H1 (cell line): ENCODE data around the gene TTLL1. TPM values are rescaled to one million over a fixed set of nuclear protein-coding genes. Genes with fewer than 3 reads are reported as not detected.

Experiments
- CTCF ChIA-PET: fragments of 300-600 bp; sonication (Branson Sonifier 250); formaldehyde crosslinking; loops from one replicate; lab custom pipeline; 2021; ENCODE audit not compliant: partially characterized antibody; lab: Charles Lee
- POLR2A ChIA-PET: fragments of 300-600 bp; sonication (Branson Sonifier 250); formaldehyde crosslinking; loops from one replicate; lab custom pipeline; 2021; ENCODE audit warnings: inconsistent platforms; ENCODE audit not compliant: partially characterized antibody; lab: Charles Lee
- DNase-seq, 2 experiments: peaks; one replicate each; pipeline versions ENCODE4 v3.0.0 to v3.0.0-alpha.2; 2010 to 2022; ENCODE audit warnings: low spot score in 2 of 2, low read depth in 1 of 2, mixed read lengths in 1 of 2
- FAIRE-seq: peaks from 2 replicates; lab custom pipeline; 2011; peaks lifted over from hg19 to GRCh38; lab: Jason Lieb, UNC
- H2AFZ ChIP-seq: 2 replicates; pipeline ENCODE4 v1.8.1; 2012; ENCODE audit warnings: low read length, inconsistent platforms
- H2AK5ac ChIP-seq: 2 replicates; pipeline ENCODE4 v1.6.1; 2013; ENCODE audit warnings: low read depth, low read length
- H2BK120ac ChIP-seq: replicated peaks from 2 replicates; pipeline ENCODE3; 2013; ENCODE audit warnings: low read depth, low read length, inconsistent platforms
- H2BK12ac ChIP-seq: 2 replicates; pipeline ENCODE4 v1.6.1; 2013; ENCODE audit warnings: low read depth, low read length
- H2BK15ac ChIP-seq: 2 replicates; pipeline ENCODE4 v1.6.1; 2013; ENCODE audit warnings: low read length
- H2BK20ac ChIP-seq: 2 replicates; pipeline ENCODE4 v1.6.1; 2013; ENCODE audit warnings: low read length
- H2BK5ac ChIP-seq: 2 replicates; pipeline ENCODE4 v1.6.1; 2013; ENCODE audit warnings: low read depth, low read length
- H3K14ac ChIP-seq: 2 replicates; pipeline ENCODE4 v1.6.1; 2013; ENCODE audit warnings: inconsistent platforms; ENCODE audit not compliant: insufficient read length
- H3K18ac ChIP-seq: 2 replicates; pipeline ENCODE4 v1.6.1; 2013; ENCODE audit warnings: low read length; ENCODE audit errors: extremely low read depth
- H3K23ac ChIP-seq: 2 replicates; pipeline ENCODE4 v1.6.1; 2013; ENCODE audit warnings: inconsistent platforms; ENCODE audit not compliant: insufficient read length
- H3K23me2 ChIP-seq: 2 replicates; pipeline ENCODE4 v1.6.1; 2013; ENCODE audit warnings: low read depth, low read length
- H3K27ac ChIP-seq: 2 replicates; pipeline ENCODE4 v1.6.1; 2011; ENCODE audit warnings: low read depth, low read length, inconsistent platforms
- H3K27me3 ChIP-seq, 4 experiments: replicated peaks in 1 of 4; 1 replicate in 1 of 4; 2 replicates in 3 of 4; pipeline versions ENCODE4 v1.6.1 to v1.8.1; 2011 to 2013; ENCODE audit warnings: low read length in 3 of 4, mild to moderate bottlenecking in 3 of 4, inconsistent platforms in 2 of 4, mixed read lengths in 2 of 4, moderate library complexity in 1 of 4; ENCODE audit not compliant: control insufficient read depth in 3 of 4, insufficient read depth in 3 of 4; ENCODE audit errors: extremely low read depth in 1 of 4
- H3K36me3 ChIP-seq, 4 experiments: 2 replicates each; pipeline versions ENCODE4 v1.6.1 to v1.8.1; 2011 to 2013; ENCODE audit warnings: mild to moderate bottlenecking in 4 of 4, low read length in 3 of 4, moderate library complexity in 2 of 4, control low read depth in 1 of 4, inconsistent platforms in 1 of 4; ENCODE audit not compliant: insufficient read depth in 4 of 4, control insufficient read depth in 2 of 4
- H3K4ac ChIP-seq: replicated peaks from 2 replicates; pipeline ENCODE3; 2013; ENCODE audit warnings: low read length, low read depth, mixed read lengths, inconsistent platforms; ENCODE audit not compliant: insufficient read length
- H3K4me1 ChIP-seq, 4 experiments: replicated peaks in 1 of 4; 1 replicate in 1 of 4; 2 replicates in 3 of 4; pipeline versions ENCODE4 v1.6.1 to v1.8.1; 2011 to 2013; ENCODE audit warnings: low read length in 3 of 4, inconsistent platforms in 2 of 4, mixed read lengths in 1 of 4; ENCODE audit not compliant: insufficient read depth in 4 of 4, control insufficient read depth in 3 of 4
- H3K4me2 ChIP-seq, 2 experiments: 2 replicates each; pipeline versions ENCODE4 v1.6.1 to v1.8.1; 2011 to 2013; ENCODE audit warnings: low read depth in 2 of 2, low read length in 2 of 2, control low read depth in 1 of 2, inconsistent platforms in 1 of 2, mild to moderate bottlenecking in 1 of 2; ENCODE audit not compliant: insufficient read depth in 1 of 2
- H3K4me3 ChIP-seq, 4 experiments: fragments of 200-600, 300-600 bp in 1 of 4; sonication (generic), shearing (Covaris generic), sonication (Bioruptor Twin) in 1 of 4; 2 replicates each; pipeline versions ENCODE4 v1.5.1 to v1.8.1; 2011 to 2016; ENCODE audit warnings: low read length in 4 of 4, low read depth in 3 of 4, control low read depth in 2 of 4, inconsistent platforms in 2 of 4, mild to moderate bottlenecking in 2 of 4, mixed read lengths in 1 of 4, moderate library complexity in 1 of 4; ENCODE audit not compliant: insufficient read depth in 2 of 4; ENCODE audit errors: extremely low read depth in 1 of 4
- H3K56ac ChIP-seq: replicated peaks from 2 replicates; pipeline ENCODE3; 2013; ENCODE audit warnings: low read depth, mild to moderate bottlenecking, mixed read lengths, low read length, inconsistent platforms; ENCODE audit not compliant: insufficient read length
- H3K79me1 ChIP-seq: 2 replicates; pipeline ENCODE4 v1.6.1; 2013; ENCODE audit warnings: low read depth, low read length, control low read depth
- H3K79me2 ChIP-seq, 2 experiments: 2 replicates each; pipeline versions ENCODE4 v1.6.1 to v1.8.1; 2012 to 2013; ENCODE audit warnings: low read length in 2 of 2, mild to moderate bottlenecking in 2 of 2, inconsistent platforms in 1 of 2; ENCODE audit not compliant: insufficient read depth in 2 of 2, control insufficient read depth in 1 of 2
- H3K9ac ChIP-seq, 4 experiments: replicated peaks in 1 of 4; 1 replicate in 1 of 4; 2 replicates in 3 of 4; pipeline versions ENCODE4 v1.6.1 to v1.8.1; 2011 to 2013; ENCODE audit warnings: low read depth in 3 of 4, low read length in 3 of 4, control low read depth in 2 of 4, mild to moderate bottlenecking in 2 of 4, moderate library complexity in 2 of 4, inconsistent platforms in 1 of 4; ENCODE audit errors: extremely low read depth in 1 of 4
- H3K9me3 ChIP-seq, 2 experiments: 2 replicates each; pipeline versions ENCODE4 v1.6.1 to v1.8.1; 2012 to 2013; ENCODE audit warnings: mild to moderate bottlenecking in 2 of 2, moderate library complexity in 2 of 2, control low read depth in 1 of 2, inconsistent platforms in 1 of 2, low read depth in 1 of 2, low read length in 1 of 2, mixed read lengths in 1 of 2; ENCODE audit not compliant: insufficient read depth in 2 of 2
- H4K20me1 ChIP-seq, 2 experiments: replicated peaks in 1 of 2; 2 replicates each; pipeline versions ENCODE3 to v1.8.1; 2011 to 2013; ENCODE audit warnings: inconsistent platforms in 2 of 2, low read length in 2 of 2, mild to moderate bottlenecking in 1 of 2; ENCODE audit not compliant: insufficient read depth in 2 of 2, control insufficient read depth in 1 of 2
- H4K5ac ChIP-seq: 2 replicates; pipeline ENCODE4 v1.6.1; 2013; ENCODE audit warnings: low read length, low read depth, mixed read lengths, inconsistent platforms; ENCODE audit not compliant: insufficient read length
- H4K8ac ChIP-seq: 2 replicates; pipeline ENCODE4 v1.8.0; 2013; ENCODE audit warnings: mild to moderate bottlenecking, moderate library complexity, low read length, inconsistent platforms; ENCODE audit not compliant: insufficient read depth; ENCODE audit errors: extremely low read depth
- H4K91ac ChIP-seq: replicated peaks from 2 replicates; pipeline ENCODE3; 2013; ENCODE audit warnings: low read length, mixed read lengths, inconsistent platforms; ENCODE audit not compliant: insufficient read length
- BCL11A ChIP-seq, 2 experiments: IDR thresholded peaks; one replicate each; pipeline ENCODE4 v1.6.1; 2011; ENCODE audit warnings: low read depth in 2 of 2, low read length in 2 of 2, mild to moderate bottlenecking in 2 of 2
- BRCA1 ChIP-seq: IDR thresholded peaks from 2 replicates; pipeline ENCODE4 v1.6.1; 2012; ENCODE audit warnings: low read depth, low read length, improper control_type of control experiment
- CEBPB ChIP-seq: IDR thresholded peaks from 2 replicates; pipeline ENCODE4 v1.6.1; 2012; ENCODE audit warnings: low read depth, low read length
- HDAC2 ChIP-seq, 2 experiments: fragments of 300-600 bp in 1 of 2; sonication (generic) in 1 of 2; IDR thresholded peaks; 2 replicates each; pipeline ENCODE4 v1.6.1; 2011 to 2012; ENCODE audit warnings: low read depth in 2 of 2, low read length in 2 of 2, mild to moderate bottlenecking in 2 of 2, moderate library complexity in 2 of 2, borderline replicate concordance in 1 of 2, inconsistent platforms in 1 of 2
- NRF1 ChIP-seq: IDR thresholded peaks from 2 replicates; pipeline ENCODE4 v1.6.1; 2011; ENCODE audit warnings: mild to moderate bottlenecking, low read depth, low read length, improper control_type of control experiment
- SAP30 ChIP-seq: fragments of 300-600 bp; sonication (generic); IDR thresholded peaks from 2 replicates; pipeline ENCODE4 v1.7.1; 2012; ENCODE audit warnings: low read length, moderate library complexity, mild to moderate bottlenecking, inconsistent platforms; ENCODE audit not compliant: insufficient read depth, insufficient replicate concordance
- SIX5 ChIP-seq: IDR thresholded peaks from 2 replicates; pipeline ENCODE4 v1.6.1; 2011; ENCODE audit warnings: mild to moderate bottlenecking, low read depth, low read length
- TCF12 ChIP-seq: IDR thresholded peaks from 2 replicates; pipeline ENCODE4 v1.6.1; 2011; ENCODE audit warnings: low read depth, mild to moderate bottlenecking, low read length
- WGBS, 2 experiments: shearing (Covaris generic) in 1 of 2; methylation state at CpG; one replicate each; pipeline versions ENCODE4 v1.1.6 to v1.1.7; 2013 to 2015; ENCODE audit warnings: low lambda C conversion rate in 2 of 2, mixed read lengths in 2 of 2, inconsistent platforms in 1 of 2, low coverage in 1 of 2, missing lambda C conversion rate in 1 of 2; ENCODE audit not compliant: insufficient replicate concordance in 2 of 2, insufficient coverage in 1 of 2, insufficient read length in 1 of 2; ENCODE audit errors: extremely low coverage in 1 of 2, missing lambda C conversion rate in 1 of 2; 5-methylcytosine and 5-hydroxymethylcytosine counted together
- polyA plus RNA-seq, 7 experiments: library from polyadenylated mRNA; depleted of rRNA in 3 of 7; stranded (reverse) in 5 of 7; unstranded in 2 of 7; fragments of >200 nt in 5 of 7; fragments of 200-250 nt in 2 of 7; gene quantifications; 1 replicate in 5 of 7; 2 replicates in 1 of 7; 4 replicates in 1 of 7; pipeline versions ENCODE4 v1.2.1 to v1.2.3, GENCODE V29; 2011 to 2013; ENCODE audit warnings: missing spikeins in 2 of 7, mixed read lengths in 2 of 7
- total RNA-seq: library from RNA; stranded (reverse); fragmentation: NEBNext Ultra II Directional; extraction: Animal tissue kit (Norgen Biotek cat#: 25700); gene quantifications from 2 replicates; pipeline ENCODE4 v1.2.1, GENCODE V29; 2021
- TF ChIP-seq, protein P1 (sequence below), 3 experiments: IDR thresholded peaks; 1 replicate in 2 of 3; 2 replicates in 1 of 3; pipeline versions ENCODE4 v1.5.1 to v1.6.1; 2011; ENCODE audit warnings: low read length in 3 of 3, mild to moderate bottlenecking in 3 of 3, inconsistent platforms in 2 of 3, low read depth in 1 of 3, moderate library complexity in 1 of 3; ENCODE audit not compliant: insufficient read depth in 1 of 3; ENCODE audit errors: control extremely low read depth in 1 of 3
- TF ChIP-seq, protein P2 (sequence below): IDR thresholded peaks from 2 replicates; pipeline ENCODE4 v1.6.1; 2012; ENCODE audit warnings: inconsistent platforms

The TTLL1 gene
- total and polyA plus RNA-seq, 2 of the 8 experiments (the other 6 are each of a cell fraction or from before 2014, with no cell fraction given) = 5.0 to 13.8 TPM

- no peaks in the 10 kb centered on the region for H3K23me2 ChIP-seq
- no peak overlapping the region for H3K23ac ChIP-seq
- no peaks in the 10 kb centered on the region for H4K20me1 ChIP-seq
- H2BK5ac ChIP-seq = peak overlapping the region; percentile 10; the same call in 1 of the 2 replicates
- no peak overlapping the region for H3K4me2 ChIP-seq
- H3K56ac ChIP-seq = no peak overlapping the region
- no peaks in the 10 kb centered on the region for H3K27me3 ChIP-seq
- peak overlapping the region; percentile 60; the same call in 1 of the 2 replicates for H3K18ac ChIP-seq
- no peak overlapping the region for H3K4ac ChIP-seq
- H3K79me2 ChIP-seq = no peaks in the 10 kb centered on the region
- WGBS, 2 experiments = 71% methylated on average over 10 of the region's 10 CpGs; no CpG with 5 or more reads in 1 of the 2 experiments
- FAIRE-seq (peak; percentile 78), DNase-seq (peak; percentile 49 to 79)
- no peak overlapping the region for H2BK120ac ChIP-seq
- no peak overlapping the region for H3K4me3 ChIP-seq
- 0 out of 2 replicates have a peak overlapping the region, but pooled peaks have one; percentile 63 for H4K8ac ChIP-seq
- CTCF ChIA-PET = interaction anchor here (0.6 to 5.7 kb wide), 31 partner anchors 9 to 975 kb away, joined by 3 to 47 read pairs (median 4); partner anchors contain the start of gene PACSIN2
- no peak overlapping the region for H2BK15ac ChIP-seq
- no peak overlapping the region for H3K9ac ChIP-seq
- H3K79me1 ChIP-seq = no peaks in the 10 kb centered on the region
- POLR2A ChIA-PET = interaction anchor here (0.5 to 2.3 kb wide), 6 partner anchors 9 to 182 kb away, joined by 3 to 8 read pairs (median 3); partner anchors contain the start of gene PACSIN2
- no peaks in the 10 kb centered on the region for H3K9me3 ChIP-seq
- no peak overlapping the region for H2AK5ac ChIP-seq
- H2BK12ac ChIP-seq = peak overlapping the region; percentile 46; the same call in 1 of the 2 replicates
- no peaks in the 10 kb centered on the region for H3K36me3 ChIP-seq
- H4K5ac ChIP-seq = no peak overlapping the region
- peaks cover 0 to 2% (median 0%) of the 10 kb centered on the region in 4 experiments; a peak in 2 of 7 replicates for H3K4me1 ChIP-seq
- H4K91ac ChIP-seq = no peak overlapping the region
- no peak overlapping the region for H2BK20ac ChIP-seq
- no peak overlapping the region for H3K14ac ChIP-seq
- H3K27ac ChIP-seq = no peak overlapping the region
- peak overlapping the region; percentile 47; the same call in 1 of the 2 replicates for H2AFZ ChIP-seq
- no peak for TF ChIP-seq NRF1
- no peak for TF ChIP-seq BCL11A (IDR thresholded peaks at IDR 0.05; ENCODE audit: low read depth in 2 of 2, low read length in 2 of 2)
- TF ChIP-seq BRCA1 = no peak
- TF ChIP-seq CEBPB = peak; percentile 49; the same call in 1 of the 2 replicates
- no peak for TF ChIP-seq HDAC2 (IDR thresholded peaks at IDR 0.05; ENCODE audit: borderline replicate concordance in 1 of 2, low read depth in 2 of 2, low read length in 2 of 2)
- no peak for TF ChIP-seq SAP30
- TF ChIP-seq, protein P1, sequence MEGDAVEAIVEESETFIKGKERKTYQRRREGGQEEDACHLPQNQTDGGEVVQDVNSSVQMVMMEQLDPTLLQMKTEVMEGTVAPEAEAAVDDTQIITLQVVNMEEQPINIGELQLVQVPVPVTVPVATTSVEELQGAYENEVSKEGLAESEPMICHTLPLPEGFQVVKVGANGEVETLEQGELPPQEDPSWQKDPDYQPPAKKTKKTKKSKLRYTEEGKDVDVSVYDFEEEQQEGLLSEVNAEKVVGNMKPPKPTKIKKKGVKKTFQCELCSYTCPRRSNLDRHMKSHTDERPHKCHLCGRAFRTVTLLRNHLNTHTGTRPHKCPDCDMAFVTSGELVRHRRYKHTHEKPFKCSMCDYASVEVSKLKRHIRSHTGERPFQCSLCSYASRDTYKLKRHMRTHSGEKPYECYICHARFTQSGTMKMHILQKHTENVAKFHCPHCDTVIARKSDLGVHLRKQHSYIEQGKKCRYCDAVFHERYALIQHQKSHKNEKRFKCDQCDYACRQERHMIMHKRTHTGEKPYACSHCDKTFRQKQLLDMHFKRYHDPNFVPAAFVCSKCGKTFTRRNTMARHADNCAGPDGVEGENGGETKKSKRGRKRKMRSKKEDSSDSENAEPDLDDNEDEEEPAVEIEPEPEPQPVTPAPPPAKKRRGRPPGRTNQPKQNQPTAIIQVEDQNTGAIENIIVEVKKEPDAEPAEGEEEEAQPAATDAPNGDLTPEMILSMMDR (IDR thresholded peaks at IDR 0.05; ENCODE audit: control extremely low read depth in 1 of 3, insufficient read depth in 1 of 3, low read depth in 1 of 3, low read length in 3 of 3) = peak; percentile 71 to 74 (median 72)
- TF ChIP-seq SIX5 = no peak
- TF ChIP-seq, protein P2, sequence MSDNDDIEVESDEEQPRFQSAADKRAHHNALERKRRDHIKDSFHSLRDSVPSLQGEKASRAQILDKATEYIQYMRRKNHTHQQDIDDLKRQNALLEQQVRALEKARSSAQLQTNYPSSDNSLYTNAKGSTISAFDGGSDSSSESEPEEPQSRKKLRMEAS = peak; percentile 15; the same call in 1 of the 2 replicates
- TF ChIP-seq TCF12 = no peak
Observed at GRCh38 chr22:43050995-43051394, 38.2 kb downstream of the TTLL1 start.
